NAMALWA (cell line): ENCODE measurements around the gene TYW3.

Experiments
- DNase-seq: peaks from one replicate; pipeline ENCODE4 v3.0.0-alpha.2; 2015; ENCODE audit warnings: low spot score

The TYW3 gene, protein sequence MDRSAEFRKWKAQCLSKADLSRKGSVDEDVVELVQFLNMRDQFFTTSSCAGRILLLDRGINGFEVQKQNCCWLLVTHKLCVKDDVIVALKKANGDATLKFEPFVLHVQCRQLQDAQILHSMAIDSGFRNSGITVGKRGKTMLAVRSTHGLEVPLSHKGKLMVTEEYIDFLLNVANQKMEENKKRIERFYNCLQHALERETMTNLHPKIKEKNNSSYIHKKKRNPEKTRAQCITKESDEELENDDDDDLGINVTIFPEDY

DNA sequence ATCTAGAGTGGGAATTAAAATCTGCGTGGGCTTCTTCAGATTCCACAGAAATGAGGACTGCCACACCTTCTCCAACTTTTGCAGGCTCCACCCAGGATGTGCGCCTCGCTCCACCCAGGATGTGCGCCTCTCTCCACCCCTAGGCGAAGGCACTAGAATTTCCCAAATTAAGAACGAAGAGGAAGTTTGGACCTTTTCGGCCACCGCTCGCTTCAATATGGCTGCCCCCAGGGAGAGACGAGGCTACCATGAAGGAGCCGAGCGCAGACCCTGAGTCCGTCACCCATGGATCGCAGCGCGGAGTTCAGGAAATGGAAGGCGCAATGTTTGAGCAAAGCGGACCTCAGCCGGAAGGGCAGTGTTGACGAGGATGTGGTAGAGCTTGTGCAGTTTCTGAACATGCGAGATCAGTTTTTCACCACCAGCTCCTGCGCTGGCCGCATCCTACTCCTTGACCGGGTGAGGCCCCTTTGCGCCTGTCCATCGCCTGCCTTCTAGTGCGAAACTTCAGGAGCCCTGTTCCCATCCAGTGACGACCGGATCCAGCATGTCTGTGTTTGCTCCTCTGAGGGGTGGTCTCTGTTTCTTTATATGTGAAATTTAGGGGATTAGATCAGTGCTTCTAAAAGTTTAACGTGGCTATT, at the start of gene TYW3, which contains the start of gene CRYZ:
Gene TYW3 (plus strand): TSS at position 193 of the 644 bp plus-strand sequence. CDS start 93 bp downstream, at position 286.
Gene CRYZ (minus strand): TSS at position 91 of the 644 bp plus-strand sequence. CDS start 8,229 bp downstream, outside the sequence.
- DNase-seq: peak; percentile 89

DNA sequence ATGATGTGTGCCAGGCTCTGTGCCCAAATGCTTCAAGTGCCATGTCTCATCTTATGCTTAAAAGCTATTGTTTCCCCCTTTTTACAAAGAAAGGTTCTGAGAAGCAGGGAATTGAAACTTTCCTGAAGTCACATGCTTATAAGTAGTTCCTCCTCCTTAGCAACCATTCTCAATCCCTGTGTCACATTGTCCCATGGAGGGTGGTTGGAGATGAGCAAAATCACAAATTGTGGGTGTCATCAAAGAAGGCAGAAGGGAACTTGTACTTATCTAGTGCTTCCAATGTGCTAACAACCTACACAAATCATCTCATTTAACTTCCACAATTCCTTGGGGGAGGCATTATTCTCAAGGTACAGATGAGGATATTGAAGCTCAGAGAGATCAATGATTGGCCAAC, 49.3 kb upstream of the TYW3 start:
- DNase-seq: no peak

DNA sequence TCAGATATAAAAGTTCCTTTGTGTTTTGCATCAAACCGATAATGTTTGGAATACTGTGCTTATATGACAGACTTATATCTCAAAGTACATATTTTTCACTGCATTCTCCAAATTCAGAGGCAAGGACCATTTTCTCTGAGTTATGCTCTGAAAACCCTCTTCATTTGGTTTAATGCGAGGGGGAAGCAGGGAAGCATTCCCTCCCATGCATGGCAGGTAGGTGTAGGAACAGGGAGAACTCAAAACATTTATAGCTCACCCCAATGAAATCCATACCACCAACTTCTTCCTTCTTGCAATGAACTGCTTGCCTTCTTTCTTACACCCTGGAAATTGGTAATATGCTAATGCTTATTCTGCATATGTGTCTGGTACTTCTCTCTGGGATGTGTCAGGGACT, 48.7 kb upstream of the TYW3 start:
- no peak for DNase-seq

DNA sequence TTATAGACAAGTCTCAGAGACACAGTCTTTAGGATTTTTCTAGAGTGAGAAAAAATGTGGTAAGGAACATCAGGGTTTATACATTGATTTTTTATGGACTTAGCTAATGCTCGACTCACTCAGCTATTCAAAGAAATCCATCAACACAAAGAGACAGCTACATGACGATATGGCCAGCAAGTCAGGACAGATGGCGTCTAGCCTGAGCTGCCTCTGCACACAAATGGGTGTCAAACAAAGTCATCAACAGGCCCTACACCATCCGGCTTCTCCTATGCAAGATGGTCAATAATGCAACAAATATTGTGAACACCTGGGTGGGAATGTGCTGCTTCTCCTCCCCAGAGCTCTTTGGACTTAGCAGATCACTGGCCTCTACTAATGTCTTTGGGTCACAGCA, 46.0 kb upstream of the TYW3 start:
- no peak for DNase-seq

DNA sequence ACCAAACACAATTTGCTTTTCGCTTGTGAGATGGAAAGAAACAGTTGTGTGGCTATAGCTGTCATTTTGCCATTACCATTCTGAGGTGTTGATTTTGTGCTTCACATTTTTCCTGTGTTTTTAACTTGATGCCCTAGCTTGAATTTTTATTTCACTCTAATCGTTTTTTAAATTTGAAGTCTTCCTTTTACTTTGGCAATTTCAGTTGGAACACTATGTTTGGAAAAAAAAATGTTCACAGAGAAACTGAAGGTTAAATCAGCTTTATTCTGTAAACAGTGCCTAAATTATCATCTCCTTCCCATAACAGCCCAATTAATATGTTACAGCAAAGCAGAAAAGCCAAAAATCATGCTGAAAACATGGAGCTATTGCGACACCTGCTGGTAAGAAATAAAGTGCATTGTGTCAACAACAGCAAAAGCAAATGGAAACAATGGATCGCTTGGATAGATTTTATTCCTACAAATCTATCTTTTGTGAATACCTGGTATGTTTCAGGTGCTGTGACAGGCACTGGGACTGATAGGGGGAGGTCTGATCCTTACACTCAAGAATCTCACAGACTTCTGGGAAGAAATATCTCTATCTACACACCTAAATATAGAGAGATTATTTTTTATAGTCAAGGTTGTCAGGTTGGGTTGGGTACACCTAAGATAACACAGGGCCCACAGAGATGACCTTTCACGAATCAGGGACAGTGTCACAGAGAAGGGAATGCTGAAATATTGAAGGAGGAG, 43.2 kb upstream of the TYW3 start:
- peak; percentile 77 for DNase-seq

DNA sequence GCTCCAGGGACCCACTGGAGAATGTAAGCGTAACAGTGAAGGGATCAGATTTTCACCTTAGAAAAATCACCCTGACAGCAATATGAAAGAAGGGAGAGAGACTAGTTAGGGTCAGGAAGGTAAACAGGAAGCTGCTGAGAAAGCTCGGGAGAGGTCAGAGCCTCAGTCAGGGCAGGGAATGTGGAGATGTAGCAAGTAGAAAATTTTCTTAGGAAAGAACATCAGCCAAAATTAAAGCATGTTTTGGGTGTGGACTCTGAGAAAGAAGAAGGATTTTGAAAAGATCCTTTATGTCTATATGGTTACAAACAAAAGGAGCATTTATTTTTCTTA, 42.6 kb upstream of the TYW3 start:
- DNase-seq: no peak

DNA sequence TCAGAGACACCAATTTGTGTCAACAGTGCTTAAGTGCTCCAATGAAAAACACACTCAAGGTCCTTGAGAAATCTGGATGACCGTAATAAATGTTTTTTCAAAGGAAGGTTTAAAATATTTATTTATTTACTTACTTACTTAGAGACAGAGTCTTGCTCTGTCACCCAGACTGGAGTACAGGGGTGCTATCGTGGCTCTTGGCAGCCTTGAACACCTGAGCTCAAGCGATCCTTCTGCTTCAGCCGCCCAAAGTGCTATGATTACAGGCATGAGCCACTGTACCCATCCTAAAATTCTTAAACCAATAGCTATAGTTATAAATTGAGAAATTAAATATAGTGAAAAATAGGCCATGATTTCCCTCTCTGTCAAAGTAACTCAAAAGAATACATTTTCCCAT, 42.0 kb upstream of the TYW3 start:
- no peak for DNase-seq

DNA sequence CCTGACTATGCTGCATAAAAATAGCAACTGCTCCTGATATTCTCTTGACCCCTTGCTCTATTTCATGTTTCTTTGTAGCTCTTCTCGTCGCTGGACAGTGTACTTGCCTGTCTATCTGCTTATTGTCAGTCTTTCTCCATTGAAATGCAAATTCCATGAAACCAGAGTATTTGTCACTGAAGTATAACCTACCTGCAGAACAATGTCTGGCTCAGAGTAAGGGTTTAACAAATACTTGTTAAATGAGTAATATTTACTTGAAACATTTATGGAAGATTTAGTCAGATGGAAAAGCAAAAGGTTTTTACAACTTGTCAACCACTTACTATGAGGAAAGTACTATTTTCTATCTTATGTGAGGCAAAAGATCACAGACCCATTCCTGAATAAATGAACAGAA, 39.5 kb upstream of the TYW3 start:
- DNase-seq: no peak

DNA sequence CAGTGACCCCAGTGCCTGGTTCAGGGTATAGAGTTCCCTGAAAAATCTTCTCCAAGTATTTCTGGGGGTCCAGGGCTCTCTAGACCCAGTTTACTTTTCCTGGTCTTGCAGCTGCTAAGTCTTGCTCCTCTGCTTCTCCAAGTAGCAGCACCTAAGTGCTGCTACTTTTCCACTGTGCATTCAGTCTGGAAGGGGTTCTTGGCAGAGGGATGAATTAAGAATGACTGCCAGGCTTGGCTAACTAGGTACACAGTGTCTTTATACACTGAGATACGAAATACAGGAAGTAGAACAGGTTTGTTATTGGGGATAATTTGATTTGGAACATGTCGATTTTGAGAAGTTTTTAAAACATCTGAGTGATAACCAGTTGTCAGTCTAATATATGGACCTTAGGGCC, 35.1 kb upstream of the TYW3 start:
- DNase-seq: no peak

DNA sequence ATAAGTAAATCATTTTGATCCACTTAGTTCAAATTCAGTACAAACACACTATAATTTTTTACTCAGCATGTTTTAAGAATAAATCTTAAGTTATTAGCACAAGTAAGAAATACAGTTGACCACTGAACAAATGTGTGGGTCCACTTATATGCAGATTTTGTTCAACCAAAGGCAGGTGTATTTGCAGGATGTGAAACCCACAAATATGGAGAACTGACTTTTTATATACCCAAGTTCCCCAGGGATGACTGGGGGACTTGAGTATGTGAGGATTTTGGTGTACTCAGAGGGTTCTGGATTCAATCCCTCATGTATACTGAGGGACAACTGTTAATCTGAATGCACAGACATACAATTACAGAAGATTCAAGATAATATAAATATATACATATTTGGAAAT, 33.6 kb upstream of the TYW3 start:
- DNase-seq: no peak

DNA sequence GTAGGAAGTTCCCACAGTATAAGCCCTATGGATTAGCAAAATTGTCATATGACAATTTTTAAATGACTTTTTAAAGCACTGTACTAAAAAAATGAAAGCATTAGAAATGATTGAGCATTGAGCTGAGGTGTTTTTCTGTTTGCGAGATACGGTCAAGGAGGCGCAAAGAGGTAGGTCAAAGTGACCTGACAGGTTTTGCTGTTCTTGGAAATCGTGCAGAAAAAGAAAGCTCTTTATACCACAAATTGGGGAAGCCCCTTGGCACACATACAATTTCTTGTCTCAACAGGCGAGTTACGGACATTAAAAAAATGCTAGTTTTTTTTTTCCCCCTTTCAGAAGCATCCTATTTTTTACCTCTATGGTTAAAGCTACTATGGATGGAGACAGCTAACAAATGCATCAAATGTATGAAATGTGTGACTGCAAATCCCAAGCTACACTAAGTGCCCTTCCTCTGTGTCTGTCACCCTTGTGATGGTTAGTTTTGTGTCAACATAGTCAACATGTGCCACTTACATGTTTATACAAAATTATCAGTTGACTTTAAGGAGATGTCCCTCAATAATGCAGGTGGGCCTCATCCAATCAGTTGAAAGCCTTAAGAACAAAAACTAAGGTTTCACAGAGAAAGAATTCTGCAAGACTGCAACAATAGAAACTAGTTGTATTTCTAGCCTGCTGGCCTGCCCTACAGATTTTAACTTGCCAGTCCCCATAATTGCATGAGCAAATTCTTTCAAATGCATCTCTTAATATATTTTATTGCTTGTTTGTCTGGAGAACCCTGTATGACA, 29.4 kb upstream of the TYW3 start:
- no peak for DNase-seq

DNA sequence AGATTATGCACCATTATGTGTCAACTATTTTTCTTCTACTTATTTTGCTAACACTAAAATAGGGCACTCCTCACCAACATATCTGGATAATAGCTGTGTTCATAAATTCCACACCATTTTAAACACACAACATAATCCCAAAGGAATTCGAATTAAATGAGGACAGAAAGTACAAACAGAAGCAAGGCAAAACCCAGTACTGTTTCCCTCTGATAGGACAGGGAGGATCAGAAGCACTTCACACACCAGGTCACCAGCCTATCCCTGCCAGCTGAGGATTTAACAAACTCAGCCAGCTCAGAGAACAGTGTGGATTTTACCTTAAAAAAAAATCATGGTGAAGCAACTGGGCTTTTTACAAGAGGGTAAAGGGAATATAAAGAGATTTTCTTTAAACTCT, 20.1 kb upstream of the TYW3 start:
- no peak for DNase-seq

DNA sequence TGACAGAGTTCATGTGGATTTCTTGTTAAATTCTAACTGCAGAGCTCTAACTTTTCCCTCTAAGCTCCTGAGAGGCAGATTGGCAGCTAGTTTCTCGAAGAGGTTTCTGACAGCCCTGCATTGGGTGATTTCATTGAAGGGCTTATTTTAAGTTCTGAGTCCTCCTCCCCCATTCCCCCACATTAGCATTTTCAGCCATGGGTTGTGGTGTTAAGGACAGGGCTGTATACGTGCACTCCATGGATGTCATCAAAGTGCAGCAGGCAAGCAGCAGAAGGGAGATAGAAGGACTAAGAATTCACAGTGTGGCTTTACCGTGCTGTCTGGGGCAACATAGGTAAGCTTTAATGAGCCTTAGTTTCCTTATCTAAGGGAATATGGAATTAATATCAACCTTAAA, 19.1 kb upstream of the TYW3 start:
- DNase-seq: no peak

DNA sequence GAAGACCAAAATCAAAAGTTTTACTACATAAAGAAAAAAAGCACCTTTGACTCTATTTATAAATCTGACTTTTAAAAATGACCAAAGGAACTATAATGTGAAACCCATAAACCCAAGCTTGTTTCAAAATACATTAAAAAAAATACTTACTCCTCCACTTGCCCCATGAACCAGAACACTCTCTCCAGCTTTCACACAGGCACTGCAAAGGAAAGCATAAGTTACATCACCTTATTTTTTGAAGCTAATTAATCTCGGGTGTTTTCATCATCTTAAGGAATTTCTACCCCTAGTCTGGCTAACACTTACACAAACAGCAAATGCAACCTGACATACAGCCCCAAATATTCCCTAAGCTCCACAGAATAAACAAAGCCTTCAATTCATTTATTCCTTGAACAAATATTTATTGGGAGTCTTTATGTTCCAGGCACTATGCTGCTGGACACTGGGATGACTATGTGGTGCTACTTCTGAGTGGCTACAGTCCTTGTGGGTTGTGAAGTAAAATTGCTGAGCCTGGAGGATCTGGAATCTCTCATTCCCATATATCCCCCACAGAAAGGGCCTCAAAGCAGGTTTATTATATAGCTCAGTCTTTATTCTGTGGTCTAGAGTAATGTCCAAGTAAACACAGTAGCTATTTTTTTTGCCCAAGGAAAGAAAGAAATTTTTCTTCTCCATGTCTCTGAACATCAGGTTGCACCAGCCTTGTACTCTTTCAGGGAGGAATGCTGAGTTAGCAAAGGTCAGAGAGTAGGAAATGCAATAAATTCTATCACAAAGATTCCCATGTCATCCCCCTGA, 18.3 kb upstream of the TYW3 start:
- no peak for DNase-seq

DNA sequence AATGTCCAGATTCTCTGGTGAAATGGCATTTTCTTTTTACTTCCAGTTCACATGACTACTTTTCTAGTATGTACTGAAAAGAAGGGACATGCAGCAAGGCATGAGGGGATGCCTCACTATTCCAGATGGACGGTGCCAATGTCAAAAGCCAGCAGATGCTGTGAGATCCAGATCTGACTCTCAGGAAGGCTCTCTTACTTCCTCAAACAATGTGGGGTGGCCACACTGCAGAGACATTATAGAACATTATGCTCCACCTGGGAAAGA, 17.8 kb upstream of the TYW3 start:
- DNase-seq: no peak

DNA sequence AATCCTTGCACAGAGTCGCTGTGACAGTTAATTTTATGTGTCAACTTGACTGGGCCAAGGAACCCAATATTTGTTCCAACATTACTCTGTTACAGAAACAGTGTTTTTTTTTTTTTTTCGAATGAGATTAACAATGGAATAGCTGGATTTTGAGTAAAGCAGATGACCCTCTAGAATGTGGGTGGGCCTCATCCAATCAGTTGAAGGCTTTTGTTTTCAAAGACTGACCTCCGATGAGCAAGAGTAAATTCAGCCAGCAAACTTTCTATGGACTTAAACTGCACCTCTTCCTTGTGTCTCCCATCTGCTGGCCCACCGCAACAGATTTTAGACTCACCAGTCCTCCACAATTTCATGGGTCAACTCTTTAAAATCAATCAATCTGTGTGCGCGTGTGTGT, 17.1 kb upstream of the TYW3 start:
- no peak for DNase-seq

DNA sequence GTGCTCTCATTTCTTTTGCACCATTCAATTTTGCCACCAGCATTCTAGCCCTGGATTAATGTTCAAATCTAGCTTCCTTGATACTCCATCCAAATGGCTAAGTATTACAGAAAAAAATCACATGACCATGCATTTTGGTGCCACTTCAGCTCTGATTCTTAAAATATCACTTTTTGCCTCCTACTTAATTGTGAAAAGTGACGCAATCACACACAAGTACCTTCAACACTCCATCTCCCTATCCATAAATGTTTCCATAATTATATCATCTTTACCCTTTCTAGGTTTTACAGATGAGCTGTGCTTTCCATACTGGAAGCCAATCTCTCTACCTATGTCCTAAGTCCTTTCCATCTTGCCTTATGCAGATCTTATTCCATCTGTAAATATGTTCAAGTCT, 16.1 kb upstream of the TYW3 start:
- DNase-seq: no peak

DNA sequence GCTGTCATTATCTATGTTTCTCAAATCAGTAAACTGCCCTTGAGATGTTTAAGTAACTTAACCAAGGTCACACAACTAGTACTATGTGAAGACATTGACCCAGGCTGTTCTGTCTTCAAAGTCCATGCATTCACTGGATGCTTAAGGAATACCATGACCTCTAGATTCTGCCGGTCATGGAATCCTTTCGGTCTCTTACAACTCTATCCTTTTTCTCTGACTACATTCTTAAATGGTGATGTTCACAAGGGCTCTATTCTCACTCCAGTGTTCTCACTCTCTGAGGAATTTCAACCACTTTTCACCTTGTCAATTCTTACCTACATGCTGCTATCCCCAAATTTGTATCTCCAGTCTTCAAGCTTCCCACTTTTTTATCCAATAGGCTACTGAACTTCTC, 15.3 kb upstream of the TYW3 start:
- DNase-seq: no peak

DNA sequence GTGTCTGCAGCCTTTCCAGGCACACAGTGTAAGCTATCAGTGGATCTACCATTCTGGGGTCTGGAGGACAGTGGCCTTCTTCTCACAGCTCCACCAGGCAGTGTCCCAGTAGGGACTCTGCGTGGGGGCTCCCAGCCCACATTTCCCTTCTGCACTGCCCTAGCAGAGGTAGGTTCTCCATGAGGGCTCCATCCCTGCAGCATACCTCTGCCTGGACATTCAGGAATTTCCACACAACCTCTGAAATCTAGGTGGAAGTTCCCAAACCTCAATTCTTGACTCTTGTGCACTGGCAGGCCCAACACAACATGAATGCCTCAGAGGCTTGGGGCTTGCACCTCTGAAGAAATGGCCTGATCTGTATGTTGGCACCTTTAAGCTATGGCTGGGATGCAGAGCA, 6.9 kb upstream of the TYW3 start:
- no peak for DNase-seq

DNA sequence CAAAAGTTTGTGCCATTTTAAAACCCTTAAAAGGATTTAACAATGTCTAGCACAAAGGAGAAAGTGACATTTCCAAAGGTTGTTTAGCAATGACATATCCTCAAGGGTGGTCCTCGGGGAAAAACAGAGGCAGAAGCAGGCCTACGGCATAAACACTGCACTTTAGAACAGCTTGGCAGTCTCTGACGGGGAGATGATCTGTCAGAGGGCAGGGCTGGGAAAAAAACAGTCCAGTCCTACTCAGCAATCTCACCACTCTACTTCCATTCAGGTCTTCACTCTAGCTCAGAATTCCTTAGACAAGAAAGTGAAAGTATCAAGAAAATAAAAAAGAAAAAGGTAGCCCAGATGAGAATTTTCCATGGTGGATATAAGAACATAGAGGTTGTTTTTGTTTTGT, 4.2 kb upstream of the TYW3 start:
- no peak for DNase-seq

DNA sequence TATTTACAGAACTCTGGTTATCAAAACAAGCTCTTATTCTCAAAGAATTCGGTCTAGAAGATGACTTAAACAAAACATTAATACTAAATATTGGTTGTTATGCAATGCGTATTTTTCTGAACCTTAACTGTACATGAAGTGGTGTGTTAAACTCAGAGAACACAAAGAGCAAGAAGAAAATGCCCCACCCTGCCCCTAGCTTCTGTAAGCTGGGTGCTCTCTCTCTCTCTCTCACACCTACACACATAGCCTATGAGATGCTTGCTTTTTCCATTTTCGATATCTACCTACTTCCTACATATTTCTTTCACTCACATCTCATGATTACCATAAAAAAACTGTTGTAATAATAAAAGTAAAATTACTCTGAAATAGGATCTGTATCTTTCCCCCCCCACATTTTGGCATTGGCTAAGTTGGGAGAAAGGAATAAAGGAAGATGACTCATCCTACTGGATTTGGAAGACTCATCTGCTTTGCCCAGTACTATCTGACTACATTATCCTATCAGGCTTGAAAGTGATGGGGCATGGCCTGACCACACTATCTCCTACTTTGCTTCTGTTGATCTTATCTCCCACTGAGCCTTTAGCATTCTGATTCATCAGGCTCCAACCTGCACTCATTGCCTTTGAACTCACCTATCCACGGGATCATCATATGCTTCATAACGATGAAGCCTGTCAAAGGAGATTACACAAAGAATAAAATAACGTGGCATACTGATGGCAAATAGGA, 3.0 kb upstream of the TYW3 start:
- DNase-seq: no peak
